Mononuclear cell (primary cell): ENCODE data around the gene NTS. TPM values are rescaled to one million over a fixed set of nuclear protein-coding genes. Genes with fewer than 3 reads are reported as not detected.

Source experiments
- H3K27me3 ChIP-seq: 2 replicates; pipeline ENCODE4 v1.6.0; 2011; ENCODE audit warnings: low read length, control low read depth; ENCODE audit not compliant: insufficient read depth
- H3K4me1 ChIP-seq: 2 replicates; pipeline ENCODE4 v1.5.1; 2011; ENCODE audit warnings: mild to moderate bottlenecking, low read length, control low read depth; ENCODE audit not compliant: insufficient read depth
- H3K4me3 ChIP-seq: 2 replicates; pipeline ENCODE4 v1.5.1; 2011; ENCODE audit warnings: mild to moderate bottlenecking, low read length, moderate library complexity
- H3K9me3 ChIP-seq: 2 replicates; pipeline ENCODE4 v1.5.1; 2011; ENCODE audit warnings: low read depth, mild to moderate bottlenecking, control low read depth, low read length
- total RNA-seq: library from RNA; depleted of rRNA; stranded (reverse); fragments of >200 nt; gene quantifications from one replicate; pipeline ENCODE4 v1.2.3, GENCODE V29; 2012

NTS gene
- total RNA-seq, 1 donor = not detected

DNA sequence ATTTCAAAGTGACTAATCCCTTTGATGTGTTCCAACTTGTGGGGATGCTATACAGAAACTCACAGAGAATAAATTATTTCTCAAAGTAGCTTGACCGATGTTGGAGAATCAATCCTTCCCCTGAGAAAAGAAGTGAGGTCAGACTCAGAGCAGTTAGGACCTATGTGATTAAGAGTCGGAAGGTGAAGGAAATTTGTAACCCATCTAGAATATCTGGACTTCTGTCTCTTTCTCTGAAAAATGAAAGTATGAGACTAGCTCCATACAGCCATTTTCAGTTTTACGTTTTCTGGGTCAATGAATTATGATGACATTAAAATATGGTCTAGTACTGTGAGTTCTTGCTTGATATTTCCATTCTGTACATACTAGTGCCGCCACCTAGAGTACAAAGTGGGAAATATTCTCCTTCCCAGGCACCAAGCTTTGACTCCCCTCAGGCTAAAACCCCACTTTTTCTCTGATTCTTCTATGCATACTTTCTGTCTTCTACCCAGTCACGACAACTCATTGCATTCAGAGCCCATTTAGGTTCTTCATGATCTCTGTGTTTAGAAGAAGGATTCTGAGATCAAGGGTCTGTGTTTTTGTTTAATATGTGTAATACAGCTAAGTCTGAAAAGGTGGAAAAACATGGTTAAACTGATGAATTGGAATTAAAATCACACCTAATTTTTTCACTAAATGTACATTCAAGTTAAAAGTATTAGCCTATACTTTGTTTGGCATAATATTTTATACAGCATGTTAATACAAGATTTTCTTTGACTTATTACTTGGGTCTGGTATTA is 6.9 kb upstream of the NTS start:
- Histone ChIP-seq H3K9me3 (no peaks in the 10 kb centered on the region), H3K4me3 (no peak overlapping the region)

GRCh38 chr12:85872497-85873091 is 1.5 kb upstream of the NTS start:
- Histone ChIP-seq H3K4me3 (no peak overlapping the region), H3K4me1 (no peaks in the 10 kb centered on the region), H3K27me3 (no peaks in the 10 kb centered on the region), H3K9me3 (no peaks in the 10 kb centered on the region)

More for the DNA sequence above, 6.9 kb upstream of the NTS start:
- Histone ChIP-seq H3K27me3 (no peaks in the 10 kb centered on the region), H3K4me1 (no peaks in the 10 kb centered on the region)

DNA sequence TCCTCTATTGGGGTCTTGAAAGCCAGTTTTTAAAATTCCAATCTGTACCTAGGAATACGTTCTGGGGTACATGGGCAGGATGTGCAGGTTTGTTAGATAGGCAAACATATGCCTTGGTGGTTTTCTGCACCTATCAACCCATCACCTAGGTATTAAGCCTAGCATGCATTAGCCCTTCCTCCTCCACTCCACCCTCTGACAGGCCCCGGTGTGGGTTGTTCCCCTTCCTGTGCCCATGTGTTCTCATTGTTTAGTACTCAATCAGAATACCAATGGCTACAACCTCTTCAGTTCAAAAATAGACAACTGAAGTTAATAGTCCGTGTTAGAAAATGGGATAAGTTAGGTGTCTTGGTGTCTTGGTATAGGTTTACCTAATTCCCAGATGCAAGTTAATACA is 3.4 kb downstream of the NTS start:
- Histone ChIP-seq H3K27me3 (no peaks in the 10 kb centered on the region), H3K4me3 (no peak overlapping the region), H3K9me3 (no peaks in the 10 kb centered on the region), H3K4me1 (no peaks in the 10 kb centered on the region)

DNA sequence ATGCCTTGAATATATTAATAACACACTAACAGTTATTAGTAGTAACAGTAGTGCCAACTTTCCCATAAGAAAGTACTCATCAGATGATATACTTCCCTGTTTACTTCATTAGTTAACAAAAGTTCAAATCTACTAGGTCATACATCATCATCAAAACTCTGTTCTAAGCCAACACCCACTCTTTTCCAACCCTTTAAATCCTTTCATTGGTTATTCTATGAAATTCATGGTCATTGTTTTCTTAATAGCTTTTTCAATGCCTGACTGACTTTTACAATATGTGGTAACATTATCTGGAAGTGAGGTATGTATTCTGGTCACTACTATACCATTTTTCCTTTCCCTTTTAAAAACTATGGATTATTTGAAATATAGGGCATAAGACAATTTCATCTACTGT is 9.7 kb downstream of the NTS start:
- Histone ChIP-seq H3K4me1 (no peaks in the 10 kb centered on the region), H3K9me3 (no peaks in the 10 kb centered on the region), H3K27me3 (no peaks in the 10 kb centered on the region), H3K4me3 (no peak overlapping the region)

DNA sequence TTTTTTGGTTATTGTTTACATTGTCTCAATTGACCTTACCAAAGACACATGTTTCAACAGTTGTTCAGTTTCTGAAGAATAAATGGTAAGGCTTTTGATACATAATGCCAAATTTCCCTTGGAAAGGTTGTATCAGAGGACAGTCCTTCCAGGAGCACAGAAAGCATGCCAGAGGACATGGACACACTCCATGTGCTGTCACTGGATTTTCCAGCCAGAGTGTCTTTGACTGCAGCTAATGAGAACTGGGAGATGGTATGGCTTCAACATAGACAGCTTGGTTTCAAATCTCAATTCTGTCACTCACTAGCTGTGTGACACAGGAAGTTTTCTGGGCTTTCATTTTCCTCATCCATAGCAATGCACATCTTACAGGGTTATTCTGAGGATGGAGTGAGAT is 20.6 kb downstream of the NTS start:
- H3K4me1 ChIP-seq = no peaks in the 10 kb centered on the region
- no peak overlapping the region for H3K4me3 ChIP-seq

GRCh38 chr12:85920324-85920947 is 46.3 kb downstream of the NTS start:
- no peaks in the 10 kb centered on the region for H3K27me3 ChIP-seq
- H3K9me3 ChIP-seq = no peaks in the 10 kb centered on the region
- no peak overlapping the region for H3K4me3 ChIP-seq
- no peaks in the 10 kb centered on the region for H3K4me1 ChIP-seq

More for the DNA sequence above, 20.6 kb downstream of the NTS start:
- Histone ChIP-seq H3K27me3 (no peaks in the 10 kb centered on the region), H3K9me3 (no peaks in the 10 kb centered on the region)

DNA sequence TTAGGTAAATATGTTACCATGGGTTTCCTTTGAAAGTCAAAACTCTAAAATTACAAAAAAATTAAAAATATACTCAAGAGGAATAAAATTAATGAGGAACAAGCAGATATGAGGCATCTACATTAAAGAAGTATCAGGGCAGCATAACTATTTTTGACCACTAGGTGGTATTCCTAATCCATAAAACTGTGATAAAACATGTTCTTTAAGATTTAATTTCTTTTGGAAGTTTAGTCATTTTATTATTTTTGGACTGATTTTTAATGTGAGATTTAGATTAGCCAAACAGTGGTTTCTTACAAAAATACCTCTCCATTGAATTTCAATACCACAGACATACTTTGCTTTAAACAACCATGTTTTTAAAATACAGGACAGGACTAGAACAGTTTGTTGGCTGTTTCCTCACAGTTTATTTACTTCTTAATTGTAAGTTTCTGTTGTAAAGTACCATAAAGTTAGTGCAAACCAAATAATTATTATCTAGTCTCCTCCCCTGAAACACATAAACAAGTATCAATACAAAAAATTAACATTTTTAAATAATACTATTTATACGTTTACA is 49.8 kb downstream of the NTS start:
- Histone ChIP-seq H3K9me3 (no peaks in the 10 kb centered on the region), H3K4me1 (no peaks in the 10 kb centered on the region), H3K27me3 (no peaks in the 10 kb centered on the region), H3K4me3 (no peak overlapping the region)

- H3K9me3 ChIP-seq = no peaks in the 10 kb centered on the region
- H3K4me1 ChIP-seq = no peaks in the 10 kb centered on the region
- no peaks in the 10 kb centered on the region for H3K27me3 ChIP-seq
- no peak overlapping the region for H3K4me3 ChIP-seq
Observed at GRCh38 chr12:85927166-85927565, 53.1 kb downstream of the NTS start.

Other genes with a start within 250 kb of the NTS start
- gene RASSF9, start 37.9 kb upstream of the NTS start, total RNA-seq = not detected